HG02623 (cell line): ENCODE results near the gene GPR139.

Source experiments
- ATAC-seq: cut with Tn5 transposase; IDR thresholded peaks from one replicate; pipeline ENCODE4 v1.9.1; 2021; ENCODE audit warnings: moderate library complexity; ENCODE audit not compliant: unreplicated experiment

The GPR139 gene

GRCh38 chr16:20073203-20074098 is at the start of gene GPR139:
Gene GPR139 (minus strand): TSS chr16:20073890. CDS start chr16:20073616, 274 bp downstream.
- no peak for ATAC-seq

GRCh38 chr16:20122011-20122410 is 48.3 kb upstream of the GPR139 start:
- ATAC-seq = no peak

DNA sequence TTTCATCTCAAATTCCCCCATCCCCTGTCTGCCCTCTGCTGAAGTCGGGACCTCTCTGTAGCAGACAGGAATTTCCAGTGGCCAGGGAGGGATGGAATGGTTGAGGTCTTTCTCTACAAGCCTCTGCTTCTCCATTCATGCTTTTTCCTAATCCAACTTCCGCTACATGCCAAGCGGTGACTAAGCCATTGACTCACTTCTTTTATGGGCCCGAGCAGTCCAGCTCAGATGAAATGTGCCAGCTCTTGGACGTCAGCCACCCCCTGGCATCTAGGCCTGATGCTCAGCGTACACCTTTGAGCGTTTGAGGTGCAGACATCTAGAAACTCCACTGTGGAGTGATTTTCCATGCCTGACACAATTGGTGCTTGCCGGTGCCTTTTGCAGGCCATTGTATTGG is 40.7 kb upstream of the GPR139 start:
- ATAC-seq = no peak

- no peak for ATAC-seq
These were observed 37.5 kb upstream of the GPR139 start for GRCh38 chr16:20111143-20111542.

- no peak for ATAC-seq
These were observed 33.4 kb upstream of the GPR139 start for GRCh38 chr16:20107083-20107482.

- no peak for ATAC-seq
These were observed 31.0 kb upstream of the GPR139 start for GRCh38 chr16:20104563-20105183.

DNA sequence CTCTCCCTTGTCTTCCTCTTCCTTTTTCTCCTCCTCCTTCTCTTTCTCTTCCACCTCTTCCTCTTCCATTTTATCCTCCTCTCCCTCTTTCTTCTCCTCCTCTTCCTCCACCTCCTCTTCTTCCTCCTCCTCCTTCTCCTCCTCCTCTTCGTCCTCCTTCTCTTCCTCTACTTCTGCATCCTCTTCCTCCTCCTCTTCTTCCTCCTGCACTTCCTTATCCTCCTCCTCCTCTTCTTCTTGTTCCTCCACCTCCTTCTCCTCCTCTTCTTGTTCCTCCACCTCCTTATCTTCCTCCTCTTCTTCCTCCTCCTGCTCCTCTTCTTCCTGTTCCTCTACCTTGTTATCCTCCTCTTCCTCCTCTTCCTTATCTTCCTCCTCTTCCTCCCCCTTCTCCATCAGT is 28.8 kb upstream of the GPR139 start:
- ATAC-seq = no peak

DNA sequence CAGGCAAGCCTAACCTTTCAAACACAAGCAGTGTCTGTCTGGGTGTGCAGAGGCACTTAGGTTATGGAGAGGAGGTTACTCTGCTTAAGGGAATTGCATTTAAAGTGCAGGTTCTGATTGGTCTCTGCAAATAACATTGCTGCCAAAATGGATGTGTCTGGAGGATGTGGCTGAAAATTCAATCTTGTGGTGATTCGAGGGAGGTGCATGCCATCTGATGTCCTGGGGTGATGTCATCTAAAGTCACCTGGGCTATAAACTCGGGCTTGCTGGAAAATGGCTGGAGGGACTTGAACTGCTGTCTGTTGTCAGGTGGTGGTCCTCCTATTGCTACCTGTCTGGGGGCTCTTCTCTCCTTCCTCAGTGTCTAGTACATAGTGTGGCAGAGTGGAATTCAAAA is 28.3 kb upstream of the GPR139 start:
- ATAC-seq = no peak

- ATAC-seq = no peak
These were observed 25.7 kb upstream of the GPR139 start for GRCh38 chr16:20099375-20099774.

DNA sequence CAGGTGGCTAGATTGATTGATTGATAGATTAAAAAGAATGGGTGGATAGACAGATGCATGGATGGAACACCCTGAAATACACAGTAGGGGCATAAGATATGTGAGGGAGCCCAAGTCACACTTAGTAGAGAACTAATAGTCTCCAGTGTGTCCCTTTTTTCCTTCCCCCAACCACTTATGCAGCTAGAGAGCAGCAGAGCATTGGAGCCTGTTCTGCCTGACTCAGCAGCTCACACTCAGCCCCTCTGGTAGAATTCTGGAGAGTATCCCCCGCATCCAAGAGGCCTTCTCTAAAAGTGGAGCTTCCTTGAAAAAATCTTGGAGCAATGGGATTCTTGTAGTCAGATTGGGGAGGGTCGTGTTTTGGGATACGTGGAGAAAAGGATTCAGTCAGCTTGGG is 20.5 kb upstream of the GPR139 start:
- no peak for ATAC-seq

GRCh38 chr16:20089246-20089965 is 15.7 kb upstream of the GPR139 start:
- no peak for ATAC-seq

- no peak for ATAC-seq
These were observed 11.0 kb upstream of the GPR139 start for GRCh38 chr16:20084624-20085226.

DNA sequence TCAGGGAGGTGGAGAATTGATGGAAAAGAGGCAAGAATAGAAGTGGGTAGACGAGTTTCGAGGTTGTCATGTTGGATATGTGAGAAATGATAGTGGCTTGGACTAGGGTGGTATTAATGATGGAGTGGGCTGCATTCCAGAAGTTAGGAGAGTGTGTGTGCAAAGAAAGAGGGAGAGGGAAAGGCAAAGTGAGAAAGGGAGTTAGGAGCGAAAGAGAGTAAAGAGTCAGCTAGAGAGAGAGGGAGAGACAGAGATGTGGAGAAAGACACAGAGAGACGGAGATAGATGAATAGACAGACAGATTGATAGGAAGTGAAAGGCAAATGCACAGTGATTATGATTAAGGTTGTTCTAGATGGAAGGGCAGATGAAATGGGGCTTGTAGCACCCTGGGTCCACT is 5.4 kb upstream of the GPR139 start:
- ATAC-seq = no peak

DNA sequence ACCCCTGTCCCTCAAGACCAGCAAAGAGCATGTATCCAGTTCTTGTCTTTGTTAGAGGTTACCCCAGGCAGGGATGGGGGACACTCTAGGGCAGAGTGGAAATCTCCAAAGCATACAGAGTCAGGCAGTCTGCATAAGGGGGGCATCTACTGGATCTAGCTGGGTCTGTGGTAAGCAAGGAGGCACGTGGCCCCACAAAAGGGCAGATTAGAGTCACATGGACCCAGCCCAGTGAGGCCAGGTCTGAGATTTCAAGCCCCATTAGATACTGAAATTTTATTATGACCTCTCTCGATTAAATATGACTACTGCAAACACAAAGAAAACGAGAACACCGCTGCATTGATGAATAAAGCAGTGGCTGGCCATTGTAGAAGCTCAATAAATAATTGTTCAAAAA is 1.6 kb upstream of the GPR139 start:
- ATAC-seq = no peak

DNA sequence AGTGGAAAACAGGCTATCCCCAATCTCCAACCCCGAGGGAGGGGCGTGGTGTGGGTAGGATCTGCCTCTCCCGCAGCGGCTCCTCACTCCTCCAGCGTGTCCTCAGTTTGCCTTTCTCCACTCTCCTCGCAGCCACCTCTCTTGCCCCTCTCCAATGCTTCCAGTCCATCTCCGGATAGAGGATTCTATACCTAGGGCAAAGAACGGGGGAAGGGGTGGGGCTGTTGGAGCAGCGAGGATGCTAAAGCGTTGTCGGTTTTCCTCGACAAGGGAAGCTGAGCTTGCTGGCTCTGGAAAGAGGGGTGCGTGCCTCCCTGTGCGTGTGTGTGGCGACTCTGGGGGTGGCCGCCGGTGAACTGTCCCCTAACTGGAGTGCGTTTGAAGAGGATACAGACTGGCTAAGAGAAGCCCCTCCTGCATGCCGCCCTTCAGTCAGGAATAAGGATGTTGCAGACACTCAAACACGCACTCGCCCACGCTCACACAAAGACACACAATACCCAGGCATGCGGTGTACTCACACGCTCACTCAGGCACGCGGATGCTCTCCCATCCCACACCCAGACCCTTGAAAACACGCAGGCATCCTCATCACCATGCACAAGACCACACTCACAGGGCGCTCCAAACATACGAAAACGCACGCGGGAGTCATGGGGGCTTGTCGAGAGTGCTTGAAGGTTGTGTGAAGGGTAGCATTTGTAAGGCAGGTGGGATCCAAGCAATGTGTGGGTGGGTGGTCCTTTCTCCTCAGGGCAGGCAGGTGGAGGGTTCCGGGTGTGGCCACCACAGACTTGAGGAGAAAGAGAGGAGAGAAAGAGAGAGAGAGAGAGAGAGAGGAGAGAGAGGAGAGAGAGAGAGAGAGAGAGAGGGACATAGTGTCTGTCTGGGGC is 655 bp upstream of the GPR139 start:
- ATAC-seq = no peak

GRCh38 chr16:20072874-20073202 is 852 bp downstream of the GPR139 start:
- ATAC-seq = no peak

DNA sequence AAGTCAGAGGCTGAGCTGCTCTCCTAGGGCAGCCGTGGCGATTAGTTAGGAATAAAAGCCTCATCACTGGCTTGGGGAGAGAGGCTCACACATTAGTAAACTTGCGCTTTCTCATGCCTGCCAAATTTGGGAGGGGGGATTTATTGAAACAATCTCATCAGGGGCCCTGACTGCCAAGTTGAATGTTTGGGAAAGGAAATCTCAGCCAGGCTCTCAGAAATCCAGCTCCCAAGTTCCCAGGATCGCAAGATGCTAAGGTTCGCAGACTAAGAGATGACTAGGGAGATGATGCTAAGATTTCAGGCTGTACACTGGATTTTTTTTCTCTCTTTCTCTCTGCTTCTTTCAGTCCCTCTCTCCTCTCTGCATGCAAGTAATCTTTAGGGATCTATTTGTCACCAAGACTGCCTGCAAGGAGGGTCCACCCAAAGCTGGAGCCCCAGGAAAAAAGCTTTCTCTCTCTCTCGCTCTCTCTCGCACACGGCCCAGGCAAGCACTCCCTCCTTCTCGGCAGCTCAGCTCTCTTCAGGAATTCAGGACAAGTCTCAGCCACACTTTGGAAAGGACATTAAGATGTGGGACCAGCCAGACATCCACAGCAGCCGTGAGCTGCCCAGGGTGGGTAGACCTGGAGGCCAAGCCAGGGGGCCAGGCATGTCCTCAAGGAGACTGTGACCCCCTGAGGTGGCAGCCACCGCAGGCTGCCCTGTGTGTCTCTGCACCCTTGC is 1.4 kb downstream of the GPR139 start:
- ATAC-seq = no peak

- no peak for ATAC-seq
These were observed 8.8 kb downstream of the GPR139 start for GRCh38 chr16:20064931-20065330.

GRCh38 chr16:20064520-20064919 is 9.2 kb downstream of the GPR139 start:
- no peak for ATAC-seq

DNA sequence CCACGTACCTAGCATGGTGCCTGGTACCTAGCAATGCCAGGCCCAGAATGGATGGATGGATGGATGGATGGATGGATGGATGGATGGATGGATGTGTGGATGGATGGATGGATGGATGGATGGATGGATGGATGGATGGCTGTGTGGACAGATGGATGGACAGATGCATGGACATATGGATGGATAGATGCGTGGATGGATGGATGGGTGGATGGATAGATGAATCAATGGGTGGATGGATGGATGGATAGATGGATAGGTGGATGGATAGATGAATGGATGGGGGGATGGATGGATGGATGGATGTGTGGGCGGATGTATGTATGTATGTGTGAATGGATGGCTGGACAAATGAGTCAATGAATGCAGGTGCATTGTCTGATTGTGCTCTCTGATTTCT is 12.6 kb downstream of the GPR139 start:
- no peak for ATAC-seq
